ENCODE measurements around the gene CYLD.

The CYLD gene

GRCh38 chr16:50747207-50747956 lies 5.5 kb downstream of the CYLD start:
- H3K79me2 ChIP-seq (ENCODE audit: low read length): peaks cover 62% of the 10 kb centered on the region
- no peak overlapping the region for H2AFZ ChIP-seq (ENCODE audit: low read length)
- no peak for TF ChIP-seq EZH2phosphoT487 (IDR thresholded peaks at IDR 0.05; ENCODE audit: low read length)
- TF ChIP-seq CTCF (IDR thresholded peaks at IDR 0.05; ENCODE audit: low read length): peak; percentile 62
- TF ChIP-seq EZH2 (optimal IDR thresholded peaks at IDR 0.05; ENCODE audit: low read depth, low read length): no peak
- H3F3A ChIP-seq (ENCODE audit: insufficient read depth, low read length): 0 out of 2 replicates have a peak, but pooled peaks cover 6% of the 10 kb centered on the region
- peaks cover 20% of the 10 kb centered on the region for H3K4me1 ChIP-seq (ENCODE audit: low read length)
- H4K20me1 ChIP-seq (ENCODE audit: insufficient read depth, low read length): no peaks in the 10 kb centered on the region
- H3K9me3 ChIP-seq (replicated peaks; ENCODE audit: insufficient read depth, low read length): no peaks in the 10 kb centered on the region
- no peak overlapping the region for H3K27ac ChIP-seq (ENCODE audit: low read length)
- no peak overlapping the region for H3K4me3 ChIP-seq (ENCODE audit: low read length)
- H3K9ac ChIP-seq (ENCODE audit: low read length): no peak overlapping the region
- H3K4me2 ChIP-seq (ENCODE audit: low read depth, low read length): peak overlapping the region; percentile 30; the same call in 1 of the 2 replicates
- H3K27me3 ChIP-seq (replicated peaks; ENCODE audit: insufficient read depth, low read length): no peaks in the 10 kb centered on the region
- no peaks in the 10 kb centered on the region for H3K9me2 ChIP-seq (replicated peaks; ENCODE audit: insufficient read depth, low read length)
- peaks cover 5% of the 10 kb centered on the region; the same call in 1 of the 2 replicates for H3K36me3 ChIP-seq (replicated peaks; ENCODE audit: insufficient read depth, low read length)
- peak; percentile 53 for DNase-seq

GRCh38 chr16:50751528-50751927 lies 9.6 kb downstream of the CYLD start:
- Histone ChIP-seq H3K27me3 (replicated peaks; ENCODE audit: insufficient read depth, low read length) (no peaks in the 10 kb centered on the region), H3K9me3 (replicated peaks; ENCODE audit: insufficient read depth, low read length) (no peaks in the 10 kb centered on the region), H3K9ac (ENCODE audit: low read length) (no peak overlapping the region), H4K20me1 (ENCODE audit: insufficient read depth, low read length) (no peaks in the 10 kb centered on the region; the same call in 1 of the 2 replicates), H3K36me3 (replicated peaks; ENCODE audit: insufficient read depth, low read length) (peaks cover 5% of the 10 kb centered on the region), H2AFZ (ENCODE audit: low read length) (no peak overlapping the region), H3K27ac (ENCODE audit: low read length) (no peak overlapping the region), H3K4me2 (ENCODE audit: low read depth, low read length) (no peak overlapping the region), H3K4me3 (ENCODE audit: low read length) (no peak overlapping the region), H3F3A (ENCODE audit: insufficient read depth, low read length) (0 out of 2 replicates have a peak, but pooled peaks cover 6% of the 10 kb centered on the region), H3K79me2 (ENCODE audit: low read length) (peaks cover 45% of the 10 kb centered on the region), H3K4me1 (ENCODE audit: low read length) (peaks cover 8% of the 10 kb centered on the region), H3K9me2 (replicated peaks; ENCODE audit: insufficient read depth, low read length) (no peaks in the 10 kb centered on the region)
- TF ChIP-seq EZH2 (optimal IDR thresholded peaks at IDR 0.05; ENCODE audit: low read depth, low read length): no peak
- no peak for TF ChIP-seq CTCF (IDR thresholded peaks at IDR 0.05; ENCODE audit: low read length)
- no peak for TF ChIP-seq EZH2phosphoT487 (IDR thresholded peaks at IDR 0.05; ENCODE audit: low read length)
- DNase-seq: no peak

GRCh38 chr16:50752471-50753235 lies 10.8 kb downstream of the CYLD start:
- H3K36me3 ChIP-seq (replicated peaks; ENCODE audit: insufficient read depth, low read length): peaks cover 5% of the 10 kb centered on the region
- no peak overlapping the region for H2AFZ ChIP-seq (ENCODE audit: low read length)
- no peaks in the 10 kb centered on the region for H3K27me3 ChIP-seq (replicated peaks; ENCODE audit: insufficient read depth, low read length)
- no peak overlapping the region for H3K4me3 ChIP-seq (ENCODE audit: low read length)
- H3K9me3 ChIP-seq (replicated peaks; ENCODE audit: insufficient read depth, low read length): no peaks in the 10 kb centered on the region
- no peak for TF ChIP-seq EZH2 (optimal IDR thresholded peaks at IDR 0.05; ENCODE audit: low read depth, low read length)
- TF ChIP-seq EZH2phosphoT487 (IDR thresholded peaks at IDR 0.05; ENCODE audit: low read length): no peak
- peaks cover 49% of the 10 kb centered on the region for H3K79me2 ChIP-seq (ENCODE audit: low read length)
- no peak overlapping the region for H3K4me2 ChIP-seq (ENCODE audit: low read depth, low read length)
- H3K27ac ChIP-seq (ENCODE audit: low read length): no peak overlapping the region
- no peaks in the 10 kb centered on the region; the same call in 1 of the 2 replicates for H4K20me1 ChIP-seq (ENCODE audit: insufficient read depth, low read length)
- no peaks in the 10 kb centered on the region for H3F3A ChIP-seq (ENCODE audit: insufficient read depth, low read length)
- no peak overlapping the region for H3K9ac ChIP-seq (ENCODE audit: low read length)
- peaks cover 4% of the 10 kb centered on the region; the same call in 1 of the 2 replicates for H3K4me1 ChIP-seq (ENCODE audit: low read length)
- DNase-seq: no peak
- no peaks in the 10 kb centered on the region for H3K9me2 ChIP-seq (replicated peaks; ENCODE audit: insufficient read depth, low read length)

Data from MM.1S (cell line).